H9 (cell line): Measurements from ENCODE around the gene MS4A4A. TPM values are rescaled to one million over a fixed set of nuclear protein-coding genes. Genes with fewer than 3 reads are reported as not detected.

Source experiments
- DNase-seq: peaks from one replicate; pipeline ENCODE4 v3.0.0-alpha.2; 2017
- H2AFZ ChIP-seq: one replicate; pipeline ENCODE4 v1.6.1; 2013; ENCODE audit warnings: mild to moderate bottlenecking, low read length, control low read depth, moderate library complexity
- H2AK5ac ChIP-seq: 2 replicates; pipeline ENCODE4 v1.6.1; 2013; ENCODE audit warnings: low read length, control low read depth, mixed read lengths; ENCODE audit not compliant: insufficient read length
- H2BK120ac ChIP-seq: one replicate; pipeline ENCODE4 v1.6.1; 2013; ENCODE audit warnings: low read depth, mild to moderate bottlenecking, low read length, control low read depth, inconsistent platforms; ENCODE audit not compliant: poor library complexity, severe bottlenecking
- H2BK12ac ChIP-seq: 2 replicates; pipeline ENCODE4 v1.6.1; 2013; ENCODE audit warnings: low read length, control low read depth, mixed read lengths, low read depth; ENCODE audit not compliant: insufficient read length
- H2BK15ac ChIP-seq: 2 replicates; pipeline ENCODE4 v1.6.1; 2013; ENCODE audit warnings: low read depth, low read length, control low read depth
- H2BK20ac ChIP-seq: one replicate; pipeline ENCODE4 v1.6.1; 2013; ENCODE audit warnings: low read depth, mild to moderate bottlenecking, low read length, control low read depth, inconsistent platforms; ENCODE audit not compliant: poor library complexity, severe bottlenecking
- H2BK5ac ChIP-seq: 2 replicates; pipeline ENCODE4 v1.6.1; 2013; ENCODE audit warnings: low read length, control low read depth, mixed read lengths; ENCODE audit not compliant: insufficient read length
- H3K14ac ChIP-seq: 2 replicates; pipeline ENCODE4 v1.6.1; 2013; ENCODE audit warnings: low read length, control low read depth; ENCODE audit not compliant: insufficient read depth
- H3K18ac ChIP-seq: 2 replicates; pipeline ENCODE4 v1.6.1; 2013; ENCODE audit warnings: low read depth, mild to moderate bottlenecking, mixed read lengths, low read length, control low read depth; ENCODE audit not compliant: insufficient read length
- H3K23ac ChIP-seq: 2 replicates; pipeline ENCODE4 v1.6.1; 2013; ENCODE audit warnings: low read length, control low read depth, mixed read lengths, low read depth; ENCODE audit not compliant: insufficient read length
- H3K23me2 ChIP-seq: 2 replicates; pipeline ENCODE4 v1.6.1; 2013; ENCODE audit warnings: low read depth, mild to moderate bottlenecking, mixed read lengths, low read length, control low read depth; ENCODE audit not compliant: insufficient read length, poor library complexity, severe bottlenecking
- H3K27ac ChIP-seq: 2 replicates; pipeline ENCODE4 v1.5.1; 2013; ENCODE audit warnings: low read length, control low read depth, mixed read lengths, low read depth; ENCODE audit not compliant: insufficient read length
- H3K27me3 ChIP-seq: 2 replicates; pipeline ENCODE4 v1.6.1; 2013; ENCODE audit warnings: low read length, control low read depth, inconsistent platforms; ENCODE audit not compliant: insufficient read depth
- H3K4ac ChIP-seq: 2 replicates; pipeline ENCODE4 v1.6.1; 2013; ENCODE audit warnings: low read depth, mild to moderate bottlenecking, control low read depth, inconsistent platforms, low read length, moderate library complexity
- H3K4me1 ChIP-seq: 2 replicates; pipeline ENCODE4 v1.6.1; 2013; ENCODE audit warnings: low read length, control low read depth, inconsistent platforms; ENCODE audit not compliant: insufficient read depth
- H3K4me2 ChIP-seq: 2 replicates; pipeline ENCODE4 v1.6.1; 2013; ENCODE audit warnings: low read length, control low read depth, mixed read lengths; ENCODE audit not compliant: insufficient read length, insufficient read depth
- H3K56ac ChIP-seq: 2 replicates; pipeline ENCODE4 v1.6.1; 2013; ENCODE audit warnings: low read depth, mild to moderate bottlenecking, mixed read lengths, low read length, control low read depth; ENCODE audit not compliant: insufficient read length
- H3K79me1 ChIP-seq: 2 replicates; pipeline ENCODE4 v1.6.1; 2013; ENCODE audit warnings: low read depth, mild to moderate bottlenecking, moderate library complexity, low read length, control low read depth, inconsistent platforms; ENCODE audit not compliant: insufficient read depth, poor library complexity, severe bottlenecking
- H3K79me2 ChIP-seq: 2 replicates; pipeline ENCODE4 v1.6.1; 2013; ENCODE audit warnings: low read length, control low read depth, inconsistent platforms; ENCODE audit not compliant: insufficient read depth
- H3K9ac ChIP-seq: 2 replicates; pipeline ENCODE4 v1.6.1; 2013; ENCODE audit warnings: low read length, control low read depth, mixed read lengths; ENCODE audit not compliant: insufficient read length; ENCODE audit errors: extremely low read depth
- H3K9me3 ChIP-seq: one replicate; pipeline ENCODE4 v1.6.1; 2013; ENCODE audit warnings: low read depth, low read length, inconsistent platforms; ENCODE audit not compliant: control insufficient read depth
- H3T11ph ChIP-seq: one replicate; pipeline ENCODE4 v1.6.1; 2013; ENCODE audit warnings: mild to moderate bottlenecking, low read length, control low read depth, inconsistent platforms
- H4K20me1 ChIP-seq: one replicate; pipeline ENCODE4 v1.6.1; 2013; ENCODE audit not compliant: control insufficient read depth, insufficient read length, insufficient read depth
- H4K5ac ChIP-seq: 2 replicates; pipeline ENCODE4 v1.6.1; 2013; ENCODE audit warnings: low read depth, mild to moderate bottlenecking, mixed read lengths, low read length, control low read depth; ENCODE audit not compliant: insufficient read length
- H4K8ac ChIP-seq: replicated peaks from 2 replicates; pipeline ENCODE4 v1.6.1; 2013; ENCODE audit warnings: low read length, control low read depth, mixed read lengths, low read depth; ENCODE audit not compliant: insufficient read length
- H4K91ac ChIP-seq: 2 replicates; pipeline ENCODE4 v1.6.1; 2013; ENCODE audit warnings: low read depth, mild to moderate bottlenecking, moderate library complexity, mixed read lengths, low read length, control low read depth; ENCODE audit not compliant: insufficient read length
- H3K27ac Mint-ChIP-seq, 3 experiments: 2 replicates in 2 of 3; 3 replicates in 1 of 3; pipeline ENCODE4 v1.8.0; 2020 to 2021; ENCODE audit warnings: mixed read lengths in 3 of 3, mild to moderate bottlenecking in 1 of 3, moderate library complexity in 1 of 3
- H3K27me3 Mint-ChIP-seq: 2 replicates; pipeline ENCODE4 v1.8.0; 2021; ENCODE audit warnings: low read depth, mild to moderate bottlenecking, moderate library complexity, mixed read lengths
- H3K36me3 Mint-ChIP-seq, 3 experiments: 2 replicates in 2 of 3; 3 replicates in 1 of 3; pipeline ENCODE4 v1.8.0; 2020 to 2021; ENCODE audit warnings: low read depth in 3 of 3, mixed read lengths in 3 of 3; ENCODE audit not compliant: insufficient read depth in 1 of 3
- H3K4me1 Mint-ChIP-seq, 2 experiments: 2 replicates each; pipeline ENCODE4 v1.8.0; 2020; ENCODE audit warnings: mixed read lengths in 2 of 2
- H3K4me3 Mint-ChIP-seq, 2 experiments: 2 replicates in 1 of 2; 3 replicates in 1 of 2; pipeline ENCODE4 v1.8.0; 2020 to 2021; ENCODE audit warnings: mild to moderate bottlenecking in 2 of 2, mixed read lengths in 2 of 2, moderate library complexity in 1 of 2
- H3K9me3 Mint-ChIP-seq, 2 experiments: 2 replicates in 1 of 2; 3 replicates in 1 of 2; pipeline ENCODE4 v1.8.0; 2020; ENCODE audit warnings: mild to moderate bottlenecking in 2 of 2, mixed read lengths in 2 of 2, moderate library complexity in 1 of 2
- CTCF ChIP-seq: fragments of 200-600 bp; sonication (generic); conservative IDR thresholded peaks from 3 replicates; pipeline ENCODE4 v1.8.0; 2021; ENCODE audit warnings: antibody characterized with exemption, mild to moderate bottlenecking
- WGBS: extraction: QIAGEN DNeasy Blood & Tissue Kit; methylation state at CpG from one replicate; pipeline ENCODE4 v1.1.7; 2013; ENCODE audit warnings: missing lambda C conversion rate, low lambda C conversion rate, mixed read lengths; ENCODE audit not compliant: insufficient read length; ENCODE audit errors: extremely low coverage; 5-methylcytosine and 5-hydroxymethylcytosine counted together
- total RNA-seq: library from RNA; stranded (reverse); gene quantifications from 2 replicates; pipeline ENCODE4 v1.2.1, GENCODE V29; 2021

Gene MS4A4A
- total RNA-seq, 1 experiment from 2014 or later = not detected

GRCh38 chr11:60303661-60304060, 23.2 kb downstream of the MS4A4A start:
- H3T11ph ChIP-seq = no peak overlapping the region
- no CpG with 5 or more reads among the region's 5 CpGs for WGBS
- H3K9me3 Mint-ChIP-seq = no peaks in the 10 kb centered on the region

More at GRCh38 chr11:60303661-60304060, 23.2 kb downstream of the MS4A4A start:
- H3K27me3 Mint-ChIP-seq = no peaks in the 10 kb centered on the region; the same call in 1 of the 2 replicates
- no peak overlapping the region for H2BK120ac ChIP-seq
- H3K23me2 ChIP-seq = no peaks in the 10 kb centered on the region
- no peak overlapping the region for H3K4me3 Mint-ChIP-seq
- no peak overlapping the region for H3K9ac ChIP-seq
- no peak overlapping the region for H2BK12ac ChIP-seq
- no peak overlapping the region for H3K14ac ChIP-seq
- no peak overlapping the region for H3K4me2 ChIP-seq
- H2BK20ac ChIP-seq = no peak overlapping the region
- no peak overlapping the region for H4K91ac ChIP-seq
- no peak overlapping the region for H2BK5ac ChIP-seq
- no peak overlapping the region for H3K27ac ChIP-seq
- no peak overlapping the region for H4K8ac ChIP-seq
- TF ChIP-seq CTCF = no peak
- no peak overlapping the region for H2AK5ac ChIP-seq
- H3K36me3 Mint-ChIP-seq = no peaks in the 10 kb centered on the region; a peak in 1 of 7 replicates
- no peak overlapping the region for H2BK15ac ChIP-seq
- no peaks in the 10 kb centered on the region for H3K79me2 ChIP-seq
- peaks cover 2% of the 10 kb centered on the region; the same call in 1 of the 2 replicates for H3K4me1 ChIP-seq
- H3K4me1 Mint-ChIP-seq = peaks cover 10 to 14% of the 10 kb centered on the region in 2 experiments
- no peak overlapping the region for H3K4ac ChIP-seq
- H2AFZ ChIP-seq = no peak overlapping the region
- no peaks in the 10 kb centered on the region for H4K20me1 ChIP-seq
- H3K18ac ChIP-seq = no peak overlapping the region
- DNase-seq = no peak
- no peaks in the 10 kb centered on the region for H3K79me1 ChIP-seq
- H3K27ac Mint-ChIP-seq = no peak overlapping the region
- H3K23ac ChIP-seq = no peak overlapping the region
- H4K5ac ChIP-seq = no peak overlapping the region
- no peaks in the 10 kb centered on the region for H3K9me3 ChIP-seq
- no peaks in the 10 kb centered on the region for H3K27me3 ChIP-seq
- no peak overlapping the region for H3K56ac ChIP-seq
